Liver (tissue), 9 donors: Measurements from ENCODE around the gene GGA1. TPM values are rescaled to one million over a fixed set of nuclear protein-coding genes. Genes with fewer than 3 reads are reported as not detected.

Experiments
- DNase-seq: peaks from one replicate; pipeline ENCODE4 v3.0.0-alpha.2; 2017; ENCODE audit warnings: low spot score
- H3K27ac ChIP-seq, 2 donors: one replicate each; pipeline ENCODE4 v1.7.0; 2013; ENCODE audit warnings: inconsistent platforms in 2 of 2, low read length in 2 of 2, control low read depth in 1 of 2, low read depth in 1 of 2, mild to moderate bottlenecking in 1 of 2
- H3K27me3 ChIP-seq, 4 donors: one replicate each; pipeline versions ENCODE4 v1.6.1 to v1.7.0; 2013; ENCODE audit warnings: low read length in 3 of 4, inconsistent platforms in 1 of 4, mild to moderate bottlenecking in 1 of 4, moderate library complexity in 1 of 4; ENCODE audit not compliant: control insufficient read depth in 4 of 4, insufficient read depth in 4 of 4
- H3K36me3 ChIP-seq, 4 donors: one replicate each; pipeline versions ENCODE4 v1.6.1 to v1.7.0; 2013; ENCODE audit warnings: low read length in 3 of 4, mild to moderate bottlenecking in 3 of 4, low read depth in 1 of 4, moderate library complexity in 1 of 4; ENCODE audit not compliant: control insufficient read depth in 4 of 4, insufficient read depth in 3 of 4
- H3K4me1 ChIP-seq, 4 donors: one replicate each; pipeline versions ENCODE4 v1.6.1 to v1.7.0; 2013; ENCODE audit warnings: low read length in 3 of 4, mild to moderate bottlenecking in 3 of 4, moderate library complexity in 1 of 4; ENCODE audit not compliant: control insufficient read depth in 4 of 4, insufficient read depth in 4 of 4
- H3K4me3 ChIP-seq, 3 donors: one replicate each; pipeline versions ENCODE4 v1.6.1 to v1.7.0; 2013; ENCODE audit warnings: low read length in 3 of 3, control low read depth in 1 of 3, low read depth in 1 of 3, mild to moderate bottlenecking in 1 of 3
- H3K9ac ChIP-seq, 2 donors: one replicate each; pipeline ENCODE4 v1.7.0; 2013; ENCODE audit warnings: low read length in 2 of 2, mild to moderate bottlenecking in 2 of 2, moderate library complexity in 2 of 2, control low read depth in 1 of 2, low read depth in 1 of 2
- H3K9me3 ChIP-seq, 4 donors: one replicate each; pipeline versions ENCODE4 v1.6.1 to v1.7.0; 2013; ENCODE audit warnings: low read length in 3 of 4; ENCODE audit not compliant: control insufficient read depth in 4 of 4
- EGR1 ChIP-seq, 2 donors: IDR thresholded peaks; 2 replicates each; pipeline ENCODE4 v1.6.1; 2016 to 2018; ENCODE audit warnings: antibody characterized with exemption in 2 of 2, low read depth in 2 of 2
- FOXA1 ChIP-seq: IDR thresholded peaks from 2 replicates; pipeline ENCODE4 v1.6.1; 2016; ENCODE audit warnings: antibody characterized with exemption
- FOXA2 ChIP-seq: IDR thresholded peaks from 2 replicates; pipeline ENCODE4 v1.6.1; 2016; ENCODE audit warnings: antibody characterized with exemption
- GABPA ChIP-seq, 2 donors: IDR thresholded peaks in 1 of 2; conservative IDR thresholded peaks in 1 of 2; 2 replicates each; pipeline ENCODE4 v1.6.1; 2016; ENCODE audit warnings: antibody characterized with exemption in 2 of 2, mild to moderate bottlenecking in 1 of 2, moderate library complexity in 1 of 2
- HNF4A ChIP-seq, 2 donors: conservative IDR thresholded peaks; 2 replicates each; pipeline ENCODE4 v1.6.1; 2016; ENCODE audit warnings: antibody characterized with exemption in 2 of 2, mild to moderate bottlenecking in 2 of 2
- HNF4G ChIP-seq: IDR thresholded peaks from 2 replicates; pipeline ENCODE4 v1.6.1; 2016; ENCODE audit warnings: antibody characterized with exemption
- JUND ChIP-seq, 2 donors: IDR thresholded peaks; 2 replicates each; pipeline ENCODE4 v1.6.1; 2016; ENCODE audit warnings: antibody characterized with exemption in 2 of 2
- NR2F2 ChIP-seq: IDR thresholded peaks from 2 replicates; pipeline ENCODE4 v1.6.1; 2016; ENCODE audit warnings: antibody characterized with exemption
- RAD21 ChIP-seq, 2 donors: IDR thresholded peaks; 2 replicates each; pipeline ENCODE4 v1.6.1; 2016; ENCODE audit warnings: antibody characterized with exemption in 2 of 2, mild to moderate bottlenecking in 2 of 2
- RXRA ChIP-seq, 2 donors: IDR thresholded peaks; 2 replicates each; pipeline ENCODE4 v1.6.1; 2017 to 2018; ENCODE audit warnings: antibody characterized with exemption in 2 of 2, mild to moderate bottlenecking in 1 of 2
- SP1 ChIP-seq: IDR thresholded peaks from 2 replicates; pipeline ENCODE4 v1.6.1; 2018; ENCODE audit warnings: antibody characterized with exemption, mild to moderate bottlenecking
- TAF1 ChIP-seq: conservative IDR thresholded peaks from 2 replicates; pipeline ENCODE4 v1.6.1; 2016; ENCODE audit warnings: antibody characterized with exemption, mild to moderate bottlenecking
- YY1 ChIP-seq: IDR thresholded peaks from 2 replicates; pipeline ENCODE4 v1.6.1; 2016; ENCODE audit warnings: antibody characterized with exemption, mild to moderate bottlenecking
- WGBS: extraction: QIAGEN DNeasy Blood & Tissue Kit; methylation state at CpG from one replicate; pipeline ENCODE4 v1.1.7; 2013; 5-methylcytosine and 5-hydroxymethylcytosine counted together
- polyA plus RNA-seq, 2 donors: library from polyadenylated mRNA; stranded (reverse) in 1 of 2; unstranded in 1 of 2; fragments of 200-250 nt in 1 of 2; fragments of >200 nt in 1 of 2; fragmentation: Nextera tagmentation in 1 of 2; extraction: Ambion mirVana in 1 of 2; gene quantifications; one replicate each; pipeline versions ENCODE4 v1.2.1 to v1.2.3, GENCODE V29; 2013 to 2015
- total RNA-seq, 2 donors: library from RNA; depleted of rRNA; stranded (reverse); fragments of >200 nt; gene quantifications; one replicate each; pipeline ENCODE4 v1.2.3, GENCODE V29; 2014
- TF ChIP-seq, protein P1 (sequence below): fragments of 150-350 bp; IDR thresholded peaks from 2 replicates; pipeline ENCODE4 v1.5.1; 2017; ENCODE audit warnings: improper control_type of control experiment, low read depth, low read length; ENCODE audit not compliant: missing input control
- TF ChIP-seq, protein P2 (sequence below): IDR thresholded peaks from 2 replicates; pipeline ENCODE4 v1.6.1; 2016; ENCODE audit warnings: antibody characterized with exemption
- TF ChIP-seq, protein P3 (sequence below): IDR thresholded peaks from 2 replicates; pipeline ENCODE4 v1.6.1; 2016; ENCODE audit warnings: antibody characterized with exemption
- TF ChIP-seq, protein P4 (sequence below): IDR thresholded peaks from 2 replicates; pipeline ENCODE4 v1.6.1; 2016; ENCODE audit warnings: antibody characterized with exemption
- TF ChIP-seq, protein P5 (sequence below): IDR thresholded peaks from 2 replicates; pipeline ENCODE4 v1.6.1; 2016; ENCODE audit warnings: antibody characterized with exemption, mild to moderate bottlenecking
- donor health status: healthy.
- donor health status: healthy.
- donor health status: healthy.
- donor health status: healthy.
- donor health status: healthy.

Gene GGA1
- total and polyA plus RNA-seq, 4 donors, result 15.1 to 26.4 (median 17.8) TPM

DNA sequence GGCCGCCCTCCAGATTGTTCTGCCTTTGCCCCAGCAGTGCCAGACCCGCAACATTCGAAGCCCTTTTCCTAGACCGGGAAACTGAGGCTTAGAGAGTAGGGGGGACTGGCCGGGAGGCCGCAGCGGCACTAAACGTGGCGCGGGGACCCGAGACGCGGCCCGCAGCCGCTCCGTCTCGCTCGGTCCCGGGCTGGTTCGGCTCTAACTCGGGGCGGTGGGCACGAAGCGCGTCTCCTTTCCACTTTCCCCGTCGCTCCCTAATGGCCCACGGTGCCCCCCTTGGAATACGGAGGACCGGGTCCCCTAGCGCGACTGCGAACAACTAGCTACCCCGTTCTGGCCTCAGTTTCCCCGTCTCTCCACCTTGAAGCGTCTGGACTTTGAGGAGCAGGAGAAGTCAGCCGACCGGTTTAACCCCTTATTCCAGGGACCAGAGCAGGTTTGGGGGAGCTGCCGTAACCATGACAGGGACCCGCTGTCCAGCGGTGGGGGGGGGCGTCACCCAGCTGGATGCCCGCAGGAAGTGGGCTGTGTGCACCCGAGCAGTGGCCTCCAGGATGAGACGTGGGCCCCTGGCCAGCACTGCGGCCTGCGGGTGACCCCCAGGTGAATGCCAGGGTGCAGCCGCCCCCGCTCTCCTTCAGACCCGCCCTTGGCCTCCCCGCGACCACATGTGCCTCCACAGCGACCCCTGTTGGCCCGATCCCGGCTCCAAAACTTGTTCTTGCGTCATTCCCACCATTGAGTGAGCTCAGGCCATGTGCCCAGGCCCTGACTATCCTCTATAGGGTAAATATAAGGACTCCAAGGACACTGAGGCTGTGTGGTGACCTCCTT lies 47.2 kb upstream of the GGA1 start:
- Histone ChIP-seq H3K9ac (peak overlapping the region; percentile 83 to 93), H3K4me1 (peaks cover 41 to 74% (median 60%) of the 10 kb centered on the region in 4 donors), H3K36me3 (peaks cover 0 to 5% (median 2%) of the 10 kb centered on the region in 4 donors), H3K4me3 (peak overlapping the region; percentile 64 to 92 (median 87)), H3K9me3 (no peaks in the 10 kb centered on the region), H3K27ac (peak overlapping the region; percentile 94 to 100), H3K27me3 (no peaks in the 10 kb centered on the region)
- WGBS, result 1% methylated on average over 56 of the region's 56 CpGs
- TF ChIP-seq TAF1 (no peak), HNF4A (conservative IDR thresholded peaks at IDR 0.05) (peak; percentile 43 to 52), YY1 (peak; percentile 72), RAD21 (IDR thresholded peaks at IDR 0.05) (peak; percentile 71 to 74), HNF4G (no peak), JUND (IDR thresholded peaks at IDR 0.05) (peak; percentile 53 to 72), NR2F2 (peak; percentile 42), FOXA1 (no peak), EGR1 (IDR thresholded peaks at IDR 0.05; ENCODE audit: low read depth in 2 of 2) (peak; percentile 97 to 99), RXRA (IDR thresholded peaks at IDR 0.05) (peak; percentile 82 to 92), FOXA2 (peak; percentile 19), GABPA (IDR thresholded peaks at IDR 0.05 in 1 of 2, conservative IDR thresholded peaks at IDR 0.05 in 1 of 2) (no peak), SP1 (peak; percentile 65)
- TF ChIP-seq, protein P1, sequence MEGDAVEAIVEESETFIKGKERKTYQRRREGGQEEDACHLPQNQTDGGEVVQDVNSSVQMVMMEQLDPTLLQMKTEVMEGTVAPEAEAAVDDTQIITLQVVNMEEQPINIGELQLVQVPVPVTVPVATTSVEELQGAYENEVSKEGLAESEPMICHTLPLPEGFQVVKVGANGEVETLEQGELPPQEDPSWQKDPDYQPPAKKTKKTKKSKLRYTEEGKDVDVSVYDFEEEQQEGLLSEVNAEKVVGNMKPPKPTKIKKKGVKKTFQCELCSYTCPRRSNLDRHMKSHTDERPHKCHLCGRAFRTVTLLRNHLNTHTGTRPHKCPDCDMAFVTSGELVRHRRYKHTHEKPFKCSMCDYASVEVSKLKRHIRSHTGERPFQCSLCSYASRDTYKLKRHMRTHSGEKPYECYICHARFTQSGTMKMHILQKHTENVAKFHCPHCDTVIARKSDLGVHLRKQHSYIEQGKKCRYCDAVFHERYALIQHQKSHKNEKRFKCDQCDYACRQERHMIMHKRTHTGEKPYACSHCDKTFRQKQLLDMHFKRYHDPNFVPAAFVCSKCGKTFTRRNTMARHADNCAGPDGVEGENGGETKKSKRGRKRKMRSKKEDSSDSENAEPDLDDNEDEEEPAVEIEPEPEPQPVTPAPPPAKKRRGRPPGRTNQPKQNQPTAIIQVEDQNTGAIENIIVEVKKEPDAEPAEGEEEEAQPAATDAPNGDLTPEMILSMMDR, result peak; percentile 86
- TF ChIP-seq, protein P2, sequence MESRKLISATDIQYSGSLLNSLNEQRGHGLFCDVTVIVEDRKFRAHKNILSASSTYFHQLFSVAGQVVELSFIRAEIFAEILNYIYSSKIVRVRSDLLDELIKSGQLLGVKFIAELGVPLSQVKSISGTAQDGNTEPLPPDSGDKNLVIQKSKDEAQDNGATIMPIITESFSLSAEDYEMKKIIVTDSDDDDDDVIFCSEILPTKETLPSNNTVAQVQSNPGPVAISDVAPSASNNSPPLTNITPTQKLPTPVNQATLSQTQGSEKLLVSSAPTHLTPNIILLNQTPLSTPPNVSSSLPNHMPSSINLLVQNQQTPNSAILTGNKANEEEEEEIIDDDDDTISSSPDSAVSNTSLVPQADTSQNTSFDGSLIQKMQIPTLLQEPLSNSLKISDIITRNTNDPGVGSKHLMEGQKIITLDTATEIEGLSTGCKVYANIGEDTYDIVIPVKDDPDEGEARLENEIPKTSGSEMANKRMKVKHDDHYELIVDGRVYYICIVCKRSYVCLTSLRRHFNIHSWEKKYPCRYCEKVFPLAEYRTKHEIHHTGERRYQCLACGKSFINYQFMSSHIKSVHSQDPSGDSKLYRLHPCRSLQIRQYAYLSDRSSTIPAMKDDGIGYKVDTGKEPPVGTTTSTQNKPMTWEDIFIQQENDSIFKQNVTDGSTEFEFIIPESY, result no peak
- TF ChIP-seq, protein P3, sequence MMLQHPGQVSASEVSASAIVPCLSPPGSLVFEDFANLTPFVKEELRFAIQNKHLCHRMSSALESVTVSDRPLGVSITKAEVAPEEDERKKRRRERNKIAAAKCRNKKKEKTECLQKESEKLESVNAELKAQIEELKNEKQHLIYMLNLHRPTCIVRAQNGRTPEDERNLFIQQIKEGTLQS, result peak; percentile 95
- TF ChIP-seq, protein P4, sequence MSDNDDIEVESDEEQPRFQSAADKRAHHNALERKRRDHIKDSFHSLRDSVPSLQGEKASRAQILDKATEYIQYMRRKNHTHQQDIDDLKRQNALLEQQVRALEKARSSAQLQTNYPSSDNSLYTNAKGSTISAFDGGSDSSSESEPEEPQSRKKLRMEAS, result peak; percentile 95
- TF ChIP-seq, protein P5, sequence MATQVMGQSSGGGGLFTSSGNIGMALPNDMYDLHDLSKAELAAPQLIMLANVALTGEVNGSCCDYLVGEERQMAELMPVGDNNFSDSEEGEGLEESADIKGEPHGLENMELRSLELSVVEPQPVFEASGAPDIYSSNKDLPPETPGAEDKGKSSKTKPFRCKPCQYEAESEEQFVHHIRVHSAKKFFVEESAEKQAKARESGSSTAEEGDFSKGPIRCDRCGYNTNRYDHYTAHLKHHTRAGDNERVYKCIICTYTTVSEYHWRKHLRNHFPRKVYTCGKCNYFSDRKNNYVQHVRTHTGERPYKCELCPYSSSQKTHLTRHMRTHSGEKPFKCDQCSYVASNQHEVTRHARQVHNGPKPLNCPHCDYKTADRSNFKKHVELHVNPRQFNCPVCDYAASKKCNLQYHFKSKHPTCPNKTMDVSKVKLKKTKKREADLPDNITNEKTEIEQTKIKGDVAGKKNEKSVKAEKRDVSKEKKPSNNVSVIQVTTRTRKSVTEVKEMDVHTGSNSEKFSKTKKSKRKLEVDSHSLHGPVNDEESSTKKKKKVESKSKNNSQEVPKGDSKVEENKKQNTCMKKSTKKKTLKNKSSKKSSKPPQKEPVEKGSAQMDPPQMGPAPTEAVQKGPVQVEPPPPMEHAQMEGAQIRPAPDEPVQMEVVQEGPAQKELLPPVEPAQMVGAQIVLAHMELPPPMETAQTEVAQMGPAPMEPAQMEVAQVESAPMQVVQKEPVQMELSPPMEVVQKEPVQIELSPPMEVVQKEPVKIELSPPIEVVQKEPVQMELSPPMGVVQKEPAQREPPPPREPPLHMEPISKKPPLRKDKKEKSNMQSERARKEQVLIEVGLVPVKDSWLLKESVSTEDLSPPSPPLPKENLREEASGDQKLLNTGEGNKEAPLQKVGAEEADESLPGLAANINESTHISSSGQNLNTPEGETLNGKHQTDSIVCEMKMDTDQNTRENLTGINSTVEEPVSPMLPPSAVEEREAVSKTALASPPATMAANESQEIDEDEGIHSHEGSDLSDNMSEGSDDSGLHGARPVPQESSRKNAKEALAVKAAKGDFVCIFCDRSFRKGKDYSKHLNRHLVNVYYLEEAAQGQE, result peak; percentile 71
- peak; percentile 93 for DNase-seq
